HEK293 (cell line): ENCODE results near the gene SIK2.

ENCODE experiments used
- CTCF ChIA-PET: fragments of 350-600 bp; formaldehyde crosslinking; extraction: SDS; loops from one replicate; lab custom pipeline; 2021; ENCODE audit warnings: antibody characterized with exemption; lab: Yijun Ruan, JAX
- POLR2A ChIA-PET: fragments of 300-600 bp; formaldehyde crosslinking; extraction: SDS; loops from one replicate; lab custom pipeline; 2020; ENCODE audit warnings: antibody characterized with exemption, inconsistent platforms; lab: Yijun Ruan, JAX
- H3K27ac ChIP-seq: fragments of 200-500 bp; sonication (Bioruptor generic); 2 replicates; pipeline ENCODE4 v1.5.1; 2014; ENCODE audit warnings: low read depth, low read length, control low read depth, inconsistent platforms; ENCODE audit errors: extremely low read depth
- H3K36me3 ChIP-seq, 2 experiments: fragments of 200-500 bp in 1 of 2; sonication (Bioruptor generic) in 1 of 2; 1 replicate in 1 of 2; 2 replicates in 1 of 2; pipeline ENCODE4 v1.5.1; 2014 to 2017; ENCODE audit warnings: inconsistent platforms in 2 of 2, low read length in 2 of 2; ENCODE audit not compliant: control insufficient read depth in 2 of 2, insufficient read depth in 1 of 2
- H3K4me1 ChIP-seq: fragments of 200-500 bp; sonication (Bioruptor generic); 2 replicates; pipeline ENCODE4 v1.5.1; 2014; ENCODE audit warnings: mild to moderate bottlenecking, low read length, inconsistent platforms; ENCODE audit not compliant: control insufficient read depth, insufficient read depth
- H3K4me3 ChIP-seq: 2 replicates; pipeline ENCODE4 v1.5.1; 2011; ENCODE audit warnings: low read depth, mild to moderate bottlenecking, control low read depth, low read length, moderate library complexity
- H3K9me3 ChIP-seq: fragments of 200-500 bp; sonication (Bioruptor generic); 2 replicates; pipeline ENCODE4 v1.5.1; 2014; ENCODE audit warnings: low read depth, low read length, inconsistent platforms; ENCODE audit not compliant: control insufficient read depth, insufficient read depth
- KLF9 ChIP-seq: fragments of 450-650 bp; formaldehyde crosslinking; IDR thresholded peaks from 2 replicates; pipeline ENCODE4 v1.5.1; 2016; ENCODE audit warnings: missing biosample characterization, missing genetic modification characterization, low read depth
- MYNN ChIP-seq: fragments of 450-650 bp; formaldehyde crosslinking; IDR thresholded peaks from 2 replicates; pipeline ENCODE4 v1.5.1; 2016; ENCODE audit warnings: missing biosample characterization, missing genetic modification characterization, borderline replicate concordance
- RBAK ChIP-seq: fragments of 450-650 bp; formaldehyde crosslinking; IDR thresholded peaks from 2 replicates; pipeline ENCODE4 v1.5.1; 2016; ENCODE audit warnings: missing biosample characterization, missing genetic modification characterization
- ZNF121 ChIP-seq: fragments of 450-650 bp; formaldehyde crosslinking; IDR thresholded peaks from 2 replicates; pipeline ENCODE4 v1.5.1; 2016; ENCODE audit warnings: missing biosample characterization, missing genetic modification characterization
- ZNF146 ChIP-seq: fragments of 450-650 bp; formaldehyde crosslinking; IDR thresholded peaks from 2 replicates; pipeline ENCODE4 v1.5.1; 2016; ENCODE audit warnings: missing biosample characterization, missing genetic modification characterization
- ZNF155 ChIP-seq: fragments of 450-650 bp; formaldehyde crosslinking; IDR thresholded peaks from 2 replicates; pipeline ENCODE4 v1.5.1; 2016; ENCODE audit warnings: missing biosample characterization, missing genetic modification characterization
- ZNF16 ChIP-seq: fragments of 450-650 bp; formaldehyde crosslinking; IDR thresholded peaks from 2 replicates; pipeline ENCODE4 v1.5.1; 2016; ENCODE audit warnings: low read depth, missing biosample characterization, missing genetic modification characterization
- ZNF174 ChIP-seq: fragments of 450-650 bp; formaldehyde crosslinking; IDR thresholded peaks from 2 replicates; pipeline ENCODE4 v1.5.0; 2017; ENCODE audit warnings: missing biosample characterization, mild to moderate bottlenecking, missing genetic modification characterization
- ZNF221 ChIP-seq: fragments of 450-650 bp; formaldehyde crosslinking; IDR thresholded peaks from 2 replicates; pipeline ENCODE4 v1.5.1; 2017; ENCODE audit warnings: missing biosample characterization, missing genetic modification characterization, borderline replicate concordance
- ZNF239 ChIP-seq: fragments of 450-650 bp; formaldehyde crosslinking; IDR thresholded peaks from 2 replicates; pipeline ENCODE4 v1.5.1; 2016; ENCODE audit warnings: missing biosample characterization, missing genetic modification characterization
- ZNF266 ChIP-seq: fragments of 450-650 bp; formaldehyde crosslinking; IDR thresholded peaks from 2 replicates; pipeline ENCODE4 v1.5.1; 2016; ENCODE audit warnings: missing biosample characterization, missing genetic modification characterization, low read depth
- ZNF280C ChIP-seq: fragments of 450-650 bp; formaldehyde crosslinking; IDR thresholded peaks from 2 replicates; pipeline ENCODE4 v1.5.1; 2016; ENCODE audit warnings: missing biosample characterization, missing genetic modification characterization
- ZNF341 ChIP-seq: fragments of 450-650 bp; formaldehyde crosslinking; IDR thresholded peaks from 2 replicates; pipeline ENCODE4; 2016; ENCODE audit warnings: low read depth, missing biosample characterization, missing genetic modification characterization
- ZNF354C ChIP-seq: fragments of 450-650 bp; formaldehyde crosslinking; IDR thresholded peaks from 2 replicates; pipeline ENCODE4 v1.5.1; 2016; ENCODE audit warnings: missing biosample characterization, missing genetic modification characterization, low read depth, borderline replicate concordance
- ZNF366 ChIP-seq: fragments of 450-650 bp; formaldehyde crosslinking; conservative IDR thresholded peaks from 2 replicates; pipeline ENCODE4 v1.5.1; 2016; ENCODE audit warnings: missing biosample characterization, missing genetic modification characterization
- ZNF488 ChIP-seq: fragments of 450-650 bp; formaldehyde crosslinking; IDR thresholded peaks from 2 replicates; pipeline ENCODE4 v1.5.1; 2016; ENCODE audit warnings: missing biosample characterization, missing genetic modification characterization
- ZNF654 ChIP-seq: fragments of 450-650 bp; formaldehyde crosslinking; IDR thresholded peaks from 2 replicates; pipeline ENCODE4 v1.5.1; 2016; ENCODE audit warnings: low read depth, missing biosample characterization, missing genetic modification characterization
- ZNF768 ChIP-seq: fragments of 450-650 bp; formaldehyde crosslinking; IDR thresholded peaks from 2 replicates; pipeline ENCODE4 v1.5.1; 2018; ENCODE audit warnings: missing biosample characterization, mild to moderate bottlenecking, missing genetic modification characterization
- TF ChIP-seq, protein P1 (sequence below): fragments of 450-650 bp; formaldehyde crosslinking; IDR thresholded peaks from 2 replicates; pipeline ENCODE4 v1.5.1; 2016; ENCODE audit warnings: missing biosample characterization, missing genetic modification characterization
- TF ChIP-seq, protein P2 (sequence below): fragments of 450-650 bp; formaldehyde crosslinking; IDR thresholded peaks from 2 replicates; pipeline ENCODE4 v1.5.1; 2016; ENCODE audit warnings: missing biosample characterization, missing genetic modification characterization
- TF ChIP-seq, protein P3 (sequence below): fragments of 450-650 bp; IDR thresholded peaks from 2 replicates; pipeline ENCODE4 v1.5.1; 2018; ENCODE audit warnings: missing biosample characterization, mild to moderate bottlenecking, missing genetic modification characterization
- TF ChIP-seq, protein P4 (sequence below): fragments of 450-650 bp; formaldehyde crosslinking; IDR thresholded peaks from 2 replicates; pipeline ENCODE4 v1.5.1; 2016; ENCODE audit warnings: missing biosample characterization, missing genetic modification characterization, borderline replicate concordance

Gene SIK2

GRCh38 chr11:111577821-111578220 lies 24.4 kb upstream of the SIK2 start:
- H3K27ac ChIP-seq = no peak overlapping the region
- H3K4me1 ChIP-seq = no peaks in the 10 kb centered on the region
- H3K4me3 ChIP-seq = no peak overlapping the region
- no peaks in the 10 kb centered on the region for H3K36me3 ChIP-seq
- CTCF ChIA-PET = interaction anchor here (0.6 kb wide), 1 partner anchor 10 kb away, joined by 4 read pairs; no protein-coding TSS in a partner anchor
- POLR2A ChIA-PET = no interaction called here
- H3K9me3 ChIP-seq = no peaks in the 10 kb centered on the region
- TF ChIP-seq, protein P1, sequence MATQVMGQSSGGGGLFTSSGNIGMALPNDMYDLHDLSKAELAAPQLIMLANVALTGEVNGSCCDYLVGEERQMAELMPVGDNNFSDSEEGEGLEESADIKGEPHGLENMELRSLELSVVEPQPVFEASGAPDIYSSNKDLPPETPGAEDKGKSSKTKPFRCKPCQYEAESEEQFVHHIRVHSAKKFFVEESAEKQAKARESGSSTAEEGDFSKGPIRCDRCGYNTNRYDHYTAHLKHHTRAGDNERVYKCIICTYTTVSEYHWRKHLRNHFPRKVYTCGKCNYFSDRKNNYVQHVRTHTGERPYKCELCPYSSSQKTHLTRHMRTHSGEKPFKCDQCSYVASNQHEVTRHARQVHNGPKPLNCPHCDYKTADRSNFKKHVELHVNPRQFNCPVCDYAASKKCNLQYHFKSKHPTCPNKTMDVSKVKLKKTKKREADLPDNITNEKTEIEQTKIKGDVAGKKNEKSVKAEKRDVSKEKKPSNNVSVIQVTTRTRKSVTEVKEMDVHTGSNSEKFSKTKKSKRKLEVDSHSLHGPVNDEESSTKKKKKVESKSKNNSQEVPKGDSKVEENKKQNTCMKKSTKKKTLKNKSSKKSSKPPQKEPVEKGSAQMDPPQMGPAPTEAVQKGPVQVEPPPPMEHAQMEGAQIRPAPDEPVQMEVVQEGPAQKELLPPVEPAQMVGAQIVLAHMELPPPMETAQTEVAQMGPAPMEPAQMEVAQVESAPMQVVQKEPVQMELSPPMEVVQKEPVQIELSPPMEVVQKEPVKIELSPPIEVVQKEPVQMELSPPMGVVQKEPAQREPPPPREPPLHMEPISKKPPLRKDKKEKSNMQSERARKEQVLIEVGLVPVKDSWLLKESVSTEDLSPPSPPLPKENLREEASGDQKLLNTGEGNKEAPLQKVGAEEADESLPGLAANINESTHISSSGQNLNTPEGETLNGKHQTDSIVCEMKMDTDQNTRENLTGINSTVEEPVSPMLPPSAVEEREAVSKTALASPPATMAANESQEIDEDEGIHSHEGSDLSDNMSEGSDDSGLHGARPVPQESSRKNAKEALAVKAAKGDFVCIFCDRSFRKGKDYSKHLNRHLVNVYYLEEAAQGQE (tag by site-specific recombination) = no peak
- TF ChIP-seq RBAK (tag by site-specific recombination) = no peak
- TF ChIP-seq, protein P2, sequence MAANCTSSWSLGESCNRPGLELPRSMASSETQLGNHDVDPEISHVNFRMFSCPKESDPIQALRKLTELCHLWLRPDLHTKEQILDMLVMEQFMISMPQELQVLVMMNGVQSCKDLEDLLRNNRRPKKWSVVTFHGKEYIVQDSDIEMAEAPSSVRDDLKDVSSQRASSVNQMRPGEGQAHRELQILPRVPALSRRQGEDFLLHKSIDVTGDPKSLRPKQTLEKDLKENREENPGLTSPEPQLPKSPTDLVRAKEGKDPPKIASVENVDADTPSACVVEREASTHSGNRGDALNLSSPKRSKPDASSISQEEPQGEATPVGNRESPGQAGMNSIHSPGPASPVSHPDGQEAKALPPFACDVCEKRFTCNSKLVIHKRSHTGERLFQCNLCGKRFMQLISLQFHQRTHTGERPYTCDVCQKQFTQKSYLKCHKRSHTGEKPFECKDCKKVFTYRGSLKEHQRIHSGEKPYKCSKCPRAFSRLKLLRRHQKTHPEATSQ = no peak
- no peak for TF ChIP-seq ZNF266 (tag by site-specific recombination)
- no peak for TF ChIP-seq ZNF155 (tag by site-specific recombination)
- no peak for TF ChIP-seq ZNF174 (tag by site-specific recombination)
- TF ChIP-seq ZNF366 (tag by site-specific recombination) = no peak
- TF ChIP-seq KLF9 (tag by site-specific recombination) = no peak
- TF ChIP-seq ZNF654 (tag by site-specific recombination) = no peak
- TF ChIP-seq ZNF280C (tag by site-specific recombination) = no peak
- TF ChIP-seq, protein P3, sequence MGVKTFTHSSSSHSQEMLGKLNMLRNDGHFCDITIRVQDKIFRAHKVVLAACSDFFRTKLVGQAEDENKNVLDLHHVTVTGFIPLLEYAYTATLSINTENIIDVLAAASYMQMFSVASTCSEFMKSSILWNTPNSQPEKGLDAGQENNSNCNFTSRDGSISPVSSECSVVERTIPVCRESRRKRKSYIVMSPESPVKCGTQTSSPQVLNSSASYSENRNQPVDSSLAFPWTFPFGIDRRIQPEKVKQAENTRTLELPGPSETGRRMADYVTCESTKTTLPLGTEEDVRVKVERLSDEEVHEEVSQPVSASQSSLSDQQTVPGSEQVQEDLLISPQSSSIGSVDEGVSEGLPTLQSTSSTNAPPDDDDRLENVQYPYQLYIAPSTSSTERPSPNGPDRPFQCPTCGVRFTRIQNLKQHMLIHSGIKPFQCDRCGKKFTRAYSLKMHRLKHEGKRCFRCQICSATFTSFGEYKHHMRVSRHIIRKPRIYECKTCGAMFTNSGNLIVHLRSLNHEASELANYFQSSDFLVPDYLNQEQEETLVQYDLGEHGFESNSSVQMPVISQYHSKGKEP (tag by site-specific recombination) = no peak
- TF ChIP-seq MYNN (tag by site-specific recombination) = no peak
- no peak for TF ChIP-seq ZNF354C (tag by site-specific recombination)
- TF ChIP-seq, all 188 proteins: peak for 0

GRCh38 chr11:111581341-111581740 lies 20.9 kb upstream of the SIK2 start:
- H3K27ac ChIP-seq = no peak overlapping the region
- no peaks in the 10 kb centered on the region for H3K9me3 ChIP-seq
- H3K4me1 ChIP-seq = no peaks in the 10 kb centered on the region
- CTCF ChIA-PET = interaction anchor here (1.3 kb wide), 1 partner anchor 196 kb away, joined by 5 read pairs; no protein-coding TSS in a partner anchor
- POLR2A ChIA-PET = no interaction called here
- H3K36me3 ChIP-seq = no peaks in the 10 kb centered on the region
- H3K4me3 ChIP-seq = no peak overlapping the region
- TF ChIP-seq ZNF16 = no peak
- TF ChIP-seq ZNF239 (tag by site-specific recombination) = no peak
- TF ChIP-seq ZNF146 = no peak
- TF ChIP-seq, protein P4, sequence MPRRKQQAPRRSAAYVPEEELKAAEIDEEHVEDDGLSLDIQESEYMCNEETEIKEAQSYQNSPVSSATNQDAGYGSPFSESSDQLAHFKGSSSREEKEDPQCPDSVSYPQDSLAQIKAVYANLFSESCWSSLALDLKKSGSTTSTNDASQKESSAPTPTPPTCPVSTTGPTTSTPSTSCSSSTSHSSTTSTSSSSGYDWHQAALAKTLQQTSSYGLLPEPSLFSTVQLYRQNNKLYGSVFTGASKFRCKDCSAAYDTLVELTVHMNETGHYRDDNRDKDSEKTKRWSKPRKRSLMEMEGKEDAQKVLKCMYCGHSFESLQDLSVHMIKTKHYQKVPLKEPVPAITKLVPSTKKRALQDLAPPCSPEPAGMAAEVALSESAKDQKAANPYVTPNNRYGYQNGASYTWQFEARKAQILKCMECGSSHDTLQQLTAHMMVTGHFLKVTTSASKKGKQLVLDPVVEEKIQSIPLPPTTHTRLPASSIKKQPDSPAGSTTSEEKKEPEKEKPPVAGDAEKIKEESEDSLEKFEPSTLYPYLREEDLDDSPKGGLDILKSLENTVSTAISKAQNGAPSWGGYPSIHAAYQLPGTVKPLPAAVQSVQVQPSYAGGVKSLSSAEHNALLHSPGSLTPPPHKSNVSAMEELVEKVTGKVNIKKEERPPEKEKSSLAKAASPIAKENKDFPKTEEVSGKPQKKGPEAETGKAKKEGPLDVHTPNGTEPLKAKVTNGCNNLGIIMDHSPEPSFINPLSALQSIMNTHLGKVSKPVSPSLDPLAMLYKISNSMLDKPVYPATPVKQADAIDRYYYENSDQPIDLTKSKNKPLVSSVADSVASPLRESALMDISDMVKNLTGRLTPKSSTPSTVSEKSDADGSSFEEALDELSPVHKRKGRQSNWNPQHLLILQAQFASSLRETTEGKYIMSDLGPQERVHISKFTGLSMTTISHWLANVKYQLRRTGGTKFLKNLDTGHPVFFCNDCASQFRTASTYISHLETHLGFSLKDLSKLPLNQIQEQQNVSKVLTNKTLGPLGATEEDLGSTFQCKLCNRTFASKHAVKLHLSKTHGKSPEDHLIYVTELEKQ (tag by site-specific recombination) = no peak
- no peak for TF ChIP-seq ZNF121 (tag by site-specific recombination)
- TF ChIP-seq ZNF488 (tag by site-specific recombination) = no peak
- TF ChIP-seq ZNF341 (tag by site-specific recombination) = no peak
- TF ChIP-seq ZNF221 (tag by site-specific recombination) = no peak
- TF ChIP-seq ZNF768 (tag by site-specific recombination) = no peak
